Measurements from ENCODE around the gene SLC8A3.

Gene SLC8A3

GRCh38 chr14:70177081-70177800 is 11.5 kb downstream of the SLC8A3 start:
- FAIRE-seq = no peak

GRCh38 chr14:70173569-70173968 is 15.2 kb downstream of the SLC8A3 start:
- no peak for FAIRE-seq

- no peak for FAIRE-seq
Measured at GRCh38 chr14:70171726-70172125, 17.0 kb downstream of the SLC8A3 start.

GRCh38 chr14:70170976-70171375 is 17.8 kb downstream of the SLC8A3 start:
- no peak for FAIRE-seq

GRCh38 chr14:70168406-70168805 is 20.3 kb downstream of the SLC8A3 start:
- FAIRE-seq = no peak

GRCh38 chr14:70166530-70167203 is 22.1 kb downstream of the SLC8A3 start:
- FAIRE-seq = no peak

GRCh38 chr14:70162358-70162757 is 26.4 kb downstream of the SLC8A3 start:
- FAIRE-seq = no peak

GRCh38 chr14:70156592-70156991 is 32.2 kb downstream of the SLC8A3 start:
- FAIRE-seq = no peak

- no peak for FAIRE-seq
Measured at GRCh38 chr14:70152704-70153103, 36.0 kb downstream of the SLC8A3 start.

- FAIRE-seq = no peak
Measured at GRCh38 chr14:70152081-70152480, 36.7 kb downstream of the SLC8A3 start.

- no peak for FAIRE-seq
Measured at GRCh38 chr14:70149596-70150165, 39.1 kb downstream of the SLC8A3 start.

- FAIRE-seq = no peak
Measured at GRCh38 chr14:70148911-70149595, 39.7 kb downstream of the SLC8A3 start.

GRCh38 chr14:70148351-70148750 is 40.4 kb downstream of the SLC8A3 start:
- no peak for FAIRE-seq

- no peak for FAIRE-seq
Measured at GRCh38 chr14:70144046-70144445, 44.7 kb downstream of the SLC8A3 start.

GRCh38 chr14:70143306-70143705 is 45.4 kb downstream of the SLC8A3 start:
- no peak for FAIRE-seq

GRCh38 chr14:70140614-70141013 is 48.1 kb downstream of the SLC8A3 start:
- FAIRE-seq = no peak

- no peak for FAIRE-seq
Measured at GRCh38 chr14:70139384-70139783, 49.4 kb downstream of the SLC8A3 start.

- FAIRE-seq = no peak
Measured at GRCh38 chr14:70137788-70138187, 51.0 kb downstream of the SLC8A3 start.

GRCh38 chr14:70133461-70133860 is 55.3 kb downstream of the SLC8A3 start:
- no peak for FAIRE-seq

GRCh38 chr14:70130482-70130881 is 58.3 kb downstream of the SLC8A3 start:
- FAIRE-seq = no peak

GRCh38 chr14:70127186-70127585 is 61.6 kb downstream of the SLC8A3 start:
- FAIRE-seq = no peak

GRCh38 chr14:70123796-70124195 is 65.0 kb downstream of the SLC8A3 start:
- no peak for FAIRE-seq

GRCh38 chr14:70121521-70121920 is 67.2 kb downstream of the SLC8A3 start:
- no peak for FAIRE-seq

GRCh38 chr14:70118064-70118463 is 70.7 kb downstream of the SLC8A3 start:
- FAIRE-seq = no peak
